EL (cell line): ENCODE results near the gene ZEB2.

Experiments used
- DNase-seq: peaks from one replicate; pipeline ENCODE4 v3.0.0-alpha.2; 2016

Gene ZEB2

DNA sequence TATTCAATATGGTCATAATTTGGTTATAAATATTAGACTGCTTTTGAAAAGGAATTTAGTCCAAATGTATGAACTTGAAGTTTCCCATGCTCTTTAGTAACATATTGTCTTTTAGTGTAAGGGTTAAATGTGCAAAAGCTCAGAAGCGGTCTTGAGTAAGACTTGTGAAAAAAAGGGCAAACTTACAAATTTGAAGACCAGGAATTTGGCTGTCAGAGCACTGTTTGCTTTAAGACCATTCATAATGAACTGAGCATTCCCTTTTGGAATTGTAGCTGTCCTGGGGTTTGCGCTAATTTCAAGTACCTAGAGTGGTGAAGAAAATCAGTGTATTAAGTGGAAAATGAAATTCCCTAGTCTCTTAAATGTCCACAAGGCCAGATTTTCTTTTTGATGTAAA, 6.9 kb upstream of the ZEB2 start:
- DNase-seq = no peak

DNA sequence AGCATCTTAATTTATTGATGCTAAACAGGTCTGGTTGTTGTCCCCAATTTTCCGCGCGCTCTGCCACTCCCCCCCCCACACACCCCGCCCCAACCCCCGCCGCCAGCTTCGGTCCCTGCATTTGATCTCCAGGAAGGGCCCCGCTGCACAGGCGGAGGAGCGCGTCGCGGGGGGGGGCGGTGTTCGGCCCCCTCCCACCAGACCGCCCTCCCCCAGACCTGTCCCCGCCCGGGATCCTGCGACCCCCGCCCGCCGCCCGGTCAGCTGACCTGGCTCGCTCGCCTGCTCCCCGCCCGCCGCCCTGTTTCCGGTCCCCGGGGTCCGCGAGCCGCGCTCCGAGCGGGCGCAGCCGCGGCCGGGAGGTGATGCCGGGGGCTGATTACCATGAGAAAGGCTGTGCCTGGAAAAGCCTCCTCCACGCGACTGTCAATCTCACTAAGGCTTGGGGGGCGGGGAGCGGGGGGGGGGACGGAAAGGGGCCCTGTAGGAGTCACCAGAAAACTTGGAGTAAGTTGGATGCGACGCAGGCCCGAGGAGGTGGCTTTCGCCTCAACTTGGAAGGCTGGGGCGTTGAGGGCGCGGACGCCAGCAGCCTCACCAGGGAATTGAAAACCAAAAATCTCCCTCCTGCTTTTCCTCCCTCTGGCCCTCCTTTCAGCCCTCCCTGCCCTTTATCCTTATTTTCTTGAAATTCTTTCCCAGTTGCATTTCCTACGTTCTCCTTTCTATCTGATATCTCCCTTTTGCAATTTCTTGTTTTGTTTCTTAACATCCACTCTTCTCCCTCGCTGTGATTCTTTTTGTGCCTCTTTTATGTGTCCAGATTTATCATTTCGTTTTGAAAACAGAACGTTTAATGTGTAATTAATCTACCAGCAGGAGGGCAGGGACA, 4.4 kb upstream of the ZEB2 start:
- peak; percentile 52 for DNase-seq

DNA sequence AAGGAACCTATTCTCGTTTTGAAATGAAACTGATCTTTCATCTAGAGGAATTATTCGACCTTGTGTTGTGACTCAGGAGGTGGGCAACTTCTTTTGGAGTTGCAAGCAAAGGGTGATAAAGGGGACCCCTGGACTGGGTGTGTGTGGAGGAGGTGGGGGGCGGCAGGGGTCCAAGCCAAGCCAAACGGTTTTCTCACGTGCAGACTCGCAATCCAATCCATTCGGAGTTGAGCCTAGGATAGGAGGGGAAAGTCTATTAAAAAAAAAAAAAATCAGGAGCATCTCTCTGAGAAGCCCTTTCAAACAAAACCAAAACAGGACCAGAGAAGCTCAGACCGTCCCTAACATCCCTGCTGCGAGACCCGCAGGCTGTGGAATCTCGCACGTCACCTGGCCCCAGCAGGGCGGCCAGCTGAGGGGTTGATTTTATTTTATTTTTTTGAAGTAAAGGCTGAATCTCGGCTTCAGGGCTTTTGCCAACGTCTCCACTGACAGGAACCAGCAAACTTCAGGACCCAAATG, 3.7 kb upstream of the ZEB2 start:
- DNase-seq = peak; percentile 33

DNA sequence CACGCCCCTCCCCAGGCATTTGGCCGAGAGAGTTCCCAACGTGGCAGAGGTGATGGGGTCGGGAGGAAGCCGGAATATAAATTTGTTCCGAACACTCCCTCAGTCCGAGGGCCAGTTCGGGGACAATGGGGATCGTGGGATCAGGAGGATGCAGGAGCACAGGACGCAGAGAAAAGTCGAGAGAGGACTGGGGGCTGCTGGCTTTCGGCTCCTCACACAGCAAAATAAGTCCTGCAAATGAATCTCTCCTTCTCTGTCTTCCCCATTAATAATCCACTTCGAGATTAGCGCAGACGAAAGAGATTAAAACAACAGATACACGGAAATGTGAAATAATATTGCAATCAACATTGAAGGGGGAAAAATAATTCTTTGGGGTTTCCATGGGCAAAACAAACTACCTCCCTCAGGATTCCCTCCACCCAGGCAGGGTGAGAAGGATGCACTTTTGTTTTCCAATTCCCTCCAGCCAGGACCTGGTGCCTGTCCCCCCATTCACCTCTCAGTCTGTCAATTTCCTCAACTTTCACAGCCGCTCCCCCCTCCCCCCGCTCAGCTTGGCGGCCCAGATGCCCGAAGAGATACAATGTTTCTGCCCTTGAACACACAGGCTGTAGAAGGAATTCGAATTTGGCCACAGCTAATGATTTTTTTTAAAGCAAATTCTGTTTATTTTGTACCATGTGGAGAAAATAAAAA, 3.1 kb upstream of the ZEB2 start:
- DNase-seq = peak; percentile 31

DNA sequence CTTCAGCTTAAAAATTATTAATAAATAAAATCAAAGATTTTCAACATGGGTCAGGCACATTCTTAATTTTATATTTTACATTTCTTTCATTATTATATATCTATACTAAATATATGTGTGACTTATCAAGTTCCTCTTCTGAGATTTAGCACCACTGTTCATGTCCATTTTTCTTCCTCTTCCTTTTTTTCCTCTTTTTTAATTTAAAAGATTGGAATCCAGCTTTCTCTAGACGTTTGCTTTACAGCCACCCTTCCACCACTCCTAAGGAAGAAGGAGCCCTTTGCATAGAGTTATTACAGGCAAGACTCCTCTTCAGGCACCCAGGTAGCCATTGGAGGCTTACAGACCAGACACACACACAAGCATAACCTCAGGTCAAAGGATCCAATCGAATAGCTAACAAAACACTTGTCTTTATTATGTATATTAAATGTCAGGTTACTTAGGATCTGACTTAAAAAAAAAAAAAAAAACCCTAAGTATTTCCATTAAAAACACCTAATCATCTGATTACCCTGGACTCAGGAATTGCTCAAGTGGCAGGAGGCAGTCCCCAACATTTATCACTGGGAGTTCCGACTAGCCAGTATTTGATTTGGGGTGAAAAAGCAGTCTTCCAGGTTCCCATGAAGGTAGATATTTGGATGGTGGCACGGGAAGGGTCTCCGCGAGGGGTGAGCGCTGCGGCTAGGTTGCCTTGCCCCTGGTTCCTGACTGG, 2.4 kb upstream of the ZEB2 start:
- DNase-seq = no peak

DNA sequence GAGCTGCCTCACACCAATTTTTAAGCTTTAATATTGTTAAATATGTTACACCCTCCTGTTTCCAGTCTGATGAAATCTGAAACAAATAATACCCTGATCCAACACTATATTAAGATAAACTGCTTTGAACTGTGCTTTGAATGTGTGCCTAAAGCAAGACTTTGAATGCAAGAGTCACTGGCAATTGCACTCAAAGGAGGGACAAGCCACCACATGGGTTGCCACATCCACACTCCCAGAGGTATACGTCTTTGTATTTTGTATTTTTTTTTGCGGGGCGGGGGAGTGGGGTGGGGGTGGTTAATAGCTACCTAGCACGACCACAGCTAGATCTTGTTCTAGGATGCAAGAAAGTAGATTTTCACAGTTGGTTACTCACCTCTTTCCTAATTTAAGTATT, 1.8 kb upstream of the ZEB2 start:
- no peak for DNase-seq

DNA sequence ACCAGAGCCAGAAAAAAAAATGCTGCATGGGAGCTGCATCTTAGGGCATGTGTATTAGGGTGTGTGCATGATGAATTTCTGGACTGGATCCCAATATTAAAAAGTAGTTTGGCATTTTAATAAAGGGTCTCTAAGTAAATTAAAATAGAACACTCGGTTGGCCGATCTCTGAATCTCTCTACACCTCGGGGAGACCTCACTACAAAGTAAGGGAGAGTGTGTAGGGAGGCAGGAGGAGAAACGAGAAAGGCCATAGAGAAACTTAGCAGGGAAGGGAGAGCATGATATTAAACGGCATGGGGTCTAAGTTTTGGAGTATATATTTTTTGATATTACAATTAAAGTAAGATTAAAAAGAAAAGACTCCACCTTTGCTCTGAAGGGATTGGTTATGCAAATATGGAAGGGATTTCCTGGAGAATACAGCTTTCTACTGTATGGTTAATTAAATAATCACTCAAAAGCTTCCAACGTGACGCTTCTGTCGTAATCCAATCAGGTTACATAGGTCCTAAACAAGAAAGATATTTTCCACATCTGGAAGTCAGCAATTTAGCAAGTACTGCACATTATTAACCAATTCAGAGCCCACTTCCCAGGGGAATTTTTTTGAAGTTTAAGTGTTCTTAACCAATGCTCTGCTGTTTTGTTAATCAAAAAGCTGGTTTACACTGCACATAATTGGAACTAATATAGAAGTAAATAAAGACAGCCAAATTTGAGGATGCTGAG, 1.0 kb upstream of the ZEB2 start:
- peak; percentile 43 for DNase-seq

DNA sequence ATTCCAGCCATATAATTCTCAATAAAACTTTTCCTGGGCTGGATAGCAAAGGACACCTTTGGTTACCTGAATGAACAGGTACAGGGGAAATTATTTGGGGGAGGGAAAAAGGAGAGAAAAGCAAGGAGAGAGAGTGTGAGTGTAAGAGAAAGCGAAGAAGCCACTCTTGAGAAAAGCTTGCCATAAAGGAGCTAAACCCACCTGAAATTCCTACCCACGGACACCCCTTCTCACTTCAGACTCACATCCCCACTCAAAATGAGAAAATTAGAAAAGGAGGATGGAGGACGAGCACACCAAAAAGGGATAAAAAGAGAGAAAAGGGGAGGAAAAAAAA, 354 bp downstream of the ZEB2 start:
- no peak for DNase-seq

DNA sequence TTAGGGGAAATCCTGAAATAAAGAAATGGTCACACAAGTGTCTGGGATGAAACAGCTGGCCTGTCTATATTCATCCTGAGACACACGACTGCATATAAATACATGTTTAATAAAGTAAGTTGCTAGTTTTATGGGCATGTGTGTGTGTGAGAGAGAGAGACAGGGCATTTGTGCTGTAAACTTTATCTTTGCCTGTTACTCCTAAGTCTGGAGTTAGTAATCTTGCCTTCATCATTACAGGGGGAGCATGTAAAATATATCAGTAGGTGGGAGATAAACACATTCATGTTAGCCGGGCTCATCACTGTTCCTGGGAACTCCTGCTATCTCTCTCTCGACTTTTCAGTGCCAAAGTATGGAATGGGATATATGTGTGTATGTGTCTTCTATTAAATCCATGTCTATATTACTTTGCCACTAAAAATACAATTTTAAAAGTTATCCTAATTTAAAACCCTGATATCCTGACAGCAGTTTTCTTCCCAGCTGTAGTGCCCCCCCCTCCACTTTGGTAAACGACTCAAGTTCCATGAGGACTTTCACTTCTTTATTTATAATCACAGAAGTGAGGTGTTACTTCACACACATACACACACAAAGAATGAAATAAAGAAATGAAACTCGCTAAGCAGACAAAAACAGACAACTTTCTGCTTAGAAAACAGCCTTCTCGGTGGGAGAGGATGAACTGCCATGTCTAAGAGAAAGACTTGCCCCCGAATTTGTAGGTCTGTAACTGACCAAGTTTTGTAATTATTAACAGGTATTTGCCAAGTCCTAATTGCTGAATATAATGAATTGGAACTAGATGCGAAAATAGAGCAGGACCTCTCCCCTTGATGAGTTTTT, 947 bp downstream of the ZEB2 start:
- DNase-seq = no peak

DNA sequence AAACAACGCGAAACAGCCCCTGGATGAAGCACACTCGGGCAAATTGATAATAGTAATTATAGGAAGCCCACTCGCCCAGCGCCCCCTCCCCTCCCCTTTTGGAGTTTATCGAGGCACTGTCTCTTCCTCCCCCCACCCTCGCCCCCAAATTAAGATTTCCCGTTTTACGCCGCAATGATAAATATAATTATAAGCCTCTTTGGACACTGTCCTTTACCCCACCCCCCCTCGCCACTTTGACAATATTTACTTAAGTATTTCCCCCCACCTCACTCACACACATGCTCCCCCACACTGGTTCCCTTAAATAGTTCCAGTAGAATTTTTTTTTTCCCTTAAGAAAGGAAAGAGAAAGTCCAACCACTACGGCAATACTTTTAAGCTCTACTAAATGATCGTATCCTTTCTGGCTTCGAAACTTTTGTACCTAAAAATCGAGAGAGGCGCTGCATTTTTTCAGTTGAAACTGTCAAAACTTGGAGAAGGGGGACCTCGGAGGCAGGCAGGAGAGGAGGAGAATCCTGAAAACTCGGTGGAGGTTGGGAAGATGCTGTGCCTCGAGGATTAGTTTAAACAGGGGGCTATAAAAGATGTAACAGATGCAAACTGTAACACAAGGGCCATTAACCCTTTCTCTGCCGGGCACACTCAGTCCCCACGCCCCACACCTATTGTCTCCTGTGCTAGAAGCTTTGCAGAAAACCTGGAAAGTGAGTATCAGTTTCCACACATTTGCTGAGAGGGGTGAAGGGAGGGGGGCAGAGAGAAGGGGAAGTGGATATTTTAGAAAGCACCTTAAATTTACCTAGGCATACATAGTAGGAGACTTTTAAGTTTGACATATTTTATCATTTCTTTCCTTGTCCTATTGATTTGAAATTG, 1.8 kb downstream of the ZEB2 start:
- DNase-seq = peak; percentile 38

DNA sequence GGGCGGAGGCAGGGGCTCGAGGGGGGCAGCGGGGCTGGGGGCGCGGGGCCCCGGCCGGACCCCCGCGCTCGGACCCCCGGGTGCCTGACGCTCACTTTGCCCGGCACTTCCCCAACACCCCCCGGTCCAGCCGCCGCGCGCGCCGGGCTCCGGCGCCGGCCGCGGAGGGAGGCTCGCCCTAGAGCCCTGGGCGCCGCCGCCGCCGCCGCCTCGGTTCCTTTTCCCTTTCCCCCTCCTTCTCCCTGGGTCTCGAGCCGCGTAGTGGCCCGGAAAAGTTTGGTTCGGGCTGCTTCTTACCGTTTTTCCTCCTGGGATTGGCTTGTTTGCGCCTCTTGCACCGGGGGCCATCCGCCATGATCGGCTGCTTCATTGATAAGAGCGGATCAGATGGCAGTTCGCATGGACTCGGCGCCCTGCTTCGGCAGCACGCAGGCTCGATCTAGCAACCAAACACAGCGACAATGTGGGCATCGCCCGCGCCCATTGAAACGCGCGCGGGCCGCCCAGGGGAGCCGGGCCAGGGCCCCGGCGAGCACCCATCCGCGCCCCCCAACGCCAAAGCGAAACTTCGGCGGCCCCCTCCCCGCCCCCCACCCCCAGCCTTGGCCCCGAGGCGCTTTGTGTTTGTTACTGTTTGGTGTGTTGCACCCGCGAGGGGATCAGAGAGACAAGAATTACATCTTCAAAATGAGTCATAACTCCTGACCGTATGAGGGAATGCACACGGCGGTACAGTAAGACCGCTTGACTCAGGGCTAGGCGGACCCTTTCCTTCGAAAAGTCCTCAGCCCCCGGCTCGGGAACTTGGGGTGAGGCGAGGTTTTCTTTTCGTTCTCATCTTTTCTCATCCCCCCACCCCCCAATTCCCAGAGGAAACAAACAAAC, 2.7 kb downstream of the ZEB2 start:
- peak; percentile 95 for DNase-seq

DNA sequence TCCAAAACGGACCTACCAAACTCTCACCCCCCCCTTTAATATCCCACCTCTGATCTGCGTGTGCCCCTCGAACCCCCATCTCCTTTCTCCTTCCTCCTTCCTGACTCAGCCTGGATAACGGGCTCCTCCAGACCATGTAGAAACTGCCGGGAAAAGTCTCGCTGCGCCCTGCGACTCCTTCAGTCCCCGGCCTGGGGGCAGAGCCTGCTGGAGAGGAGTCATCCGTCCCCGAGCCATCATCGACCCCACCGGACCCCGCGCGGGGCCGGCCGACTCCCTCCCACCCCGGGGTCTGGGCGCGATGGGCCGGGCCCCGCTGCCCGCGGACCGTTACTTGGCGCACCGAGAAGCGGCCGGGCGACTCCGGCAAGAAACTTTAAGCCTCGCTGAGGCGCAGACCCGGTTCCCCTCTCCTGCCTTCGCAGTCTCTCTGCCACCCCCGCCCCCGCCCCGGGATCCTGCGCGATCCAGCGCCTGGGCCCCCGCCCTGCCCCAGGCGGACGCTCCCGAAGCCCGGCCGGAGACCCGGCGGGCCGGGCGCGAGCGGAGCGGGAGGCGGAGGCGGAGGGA, 3.4 kb downstream of the ZEB2 start:
- peak; percentile 56 for DNase-seq

DNA sequence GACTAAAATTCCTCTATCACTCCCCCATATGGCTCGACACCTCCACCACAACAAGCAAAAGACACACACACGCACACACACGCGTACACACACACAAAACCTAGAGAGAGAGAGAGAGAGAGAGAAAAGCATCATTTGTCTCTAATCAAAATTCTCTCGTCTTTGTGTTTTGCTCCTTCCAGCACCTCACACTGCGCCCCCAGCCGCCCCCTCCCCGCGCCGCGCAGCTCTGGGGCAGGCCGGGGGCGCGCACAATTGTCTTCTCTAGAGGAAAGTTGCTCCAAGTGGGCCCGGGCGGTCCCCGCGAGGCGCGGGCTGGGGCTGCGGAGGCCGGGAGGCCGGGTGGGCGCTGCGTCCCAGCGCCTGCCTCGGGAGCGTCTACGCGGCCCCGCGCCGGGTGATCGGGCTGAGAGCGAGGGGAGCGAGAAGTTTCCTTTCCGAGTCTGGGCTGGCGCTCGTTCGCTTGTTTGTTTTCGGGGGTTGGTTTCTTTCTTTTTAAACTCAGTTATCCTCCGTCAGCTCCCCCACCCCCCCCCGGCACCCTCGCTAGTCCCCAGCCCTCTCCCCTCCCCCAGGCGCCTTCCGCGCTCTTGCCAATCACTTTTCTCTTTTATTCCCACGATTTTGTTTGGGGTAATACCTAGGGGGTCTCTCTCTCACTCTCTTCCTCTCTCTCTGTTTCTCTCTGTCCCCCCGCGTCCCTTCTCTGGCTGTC, 4.1 kb downstream of the ZEB2 start:
- peak; percentile 65 for DNase-seq

DNA sequence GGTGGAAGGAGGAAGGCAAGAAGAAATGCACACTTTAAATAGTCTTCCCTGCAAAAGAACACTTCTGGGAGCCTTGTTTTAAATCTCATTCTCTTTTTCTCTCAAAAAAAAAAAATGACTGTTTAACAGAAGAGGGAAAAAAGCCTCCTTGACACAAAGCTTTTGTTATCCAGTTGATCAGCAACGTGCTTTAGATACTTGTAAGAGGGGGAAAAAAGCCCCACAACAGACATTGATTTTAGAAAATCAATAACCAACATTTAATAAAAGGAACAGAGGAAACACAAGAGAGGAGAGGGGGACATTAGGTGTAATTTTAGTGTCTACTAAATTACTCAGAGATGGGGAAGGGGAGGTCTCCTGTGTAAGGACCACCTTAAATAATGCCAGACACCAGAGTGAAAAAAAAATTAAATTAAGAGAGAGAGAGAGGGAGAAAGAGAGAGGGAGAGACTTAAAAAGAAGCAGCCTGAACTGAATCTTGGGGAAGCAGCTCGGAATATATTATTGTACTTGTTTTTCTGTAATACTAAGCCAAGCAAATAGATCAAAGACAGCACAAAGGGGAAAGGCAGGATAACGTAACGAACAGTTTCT, 4.7 kb downstream of the ZEB2 start:
- no peak for DNase-seq

DNA sequence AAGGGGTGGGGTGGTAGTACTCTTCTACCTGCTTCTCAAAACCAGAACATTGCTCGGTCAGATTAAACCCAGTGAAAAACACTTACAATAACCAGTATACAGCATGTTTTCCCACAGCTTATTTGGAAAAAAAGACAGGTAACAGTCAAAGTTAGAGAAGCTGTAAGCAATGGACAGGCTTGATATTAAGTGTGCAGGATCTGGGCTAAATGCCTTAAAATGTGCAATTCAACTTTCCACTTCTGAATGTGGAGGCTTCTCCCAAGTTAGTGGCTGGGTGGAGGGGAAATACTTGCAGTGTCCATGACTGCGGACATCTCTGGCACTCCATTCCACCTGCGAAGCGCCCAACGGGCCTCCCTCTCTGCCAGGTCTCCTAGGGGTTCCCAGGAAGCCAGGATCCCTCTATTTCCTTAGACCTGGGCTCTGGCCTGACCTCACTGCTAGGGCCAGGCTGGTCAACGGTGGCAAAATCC, 5.3 kb downstream of the ZEB2 start:
- DNase-seq = peak; percentile 39

DNA sequence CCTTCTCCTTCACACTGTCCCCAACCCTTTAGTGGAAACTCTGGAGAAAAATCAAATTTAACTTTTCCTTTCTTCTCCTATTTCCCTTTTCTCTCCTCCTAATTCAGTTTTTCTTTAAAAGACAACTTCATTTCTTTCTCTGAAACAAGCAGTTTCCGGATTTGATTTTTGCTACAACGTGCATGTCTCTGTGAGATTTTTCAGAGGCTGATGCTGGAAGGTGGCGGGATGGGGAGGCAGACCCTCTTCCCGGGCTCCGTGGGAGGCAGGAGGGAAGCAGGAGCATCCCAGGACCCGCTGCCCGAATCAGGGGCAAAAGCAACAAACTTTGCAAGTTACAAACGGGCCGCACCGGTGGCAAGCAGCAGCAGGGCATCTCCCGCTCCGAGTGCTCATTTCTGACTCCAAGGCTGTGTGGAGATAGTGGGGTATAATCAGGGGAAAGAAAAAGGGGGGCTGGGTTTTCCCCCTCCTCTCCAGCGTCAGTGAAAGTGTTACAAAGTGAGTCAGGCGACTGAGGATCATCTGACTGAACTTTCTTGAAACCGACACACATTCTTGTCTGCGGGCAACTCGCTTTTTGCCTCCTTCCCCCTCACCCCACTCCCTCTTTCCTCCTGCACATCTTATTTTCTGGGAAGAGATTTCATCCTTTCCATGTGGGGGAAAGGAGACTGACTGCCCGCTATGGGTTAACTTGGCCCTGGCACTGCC, 6.4 kb downstream of the ZEB2 start:
- DNase-seq = peak; percentile 88

DNA sequence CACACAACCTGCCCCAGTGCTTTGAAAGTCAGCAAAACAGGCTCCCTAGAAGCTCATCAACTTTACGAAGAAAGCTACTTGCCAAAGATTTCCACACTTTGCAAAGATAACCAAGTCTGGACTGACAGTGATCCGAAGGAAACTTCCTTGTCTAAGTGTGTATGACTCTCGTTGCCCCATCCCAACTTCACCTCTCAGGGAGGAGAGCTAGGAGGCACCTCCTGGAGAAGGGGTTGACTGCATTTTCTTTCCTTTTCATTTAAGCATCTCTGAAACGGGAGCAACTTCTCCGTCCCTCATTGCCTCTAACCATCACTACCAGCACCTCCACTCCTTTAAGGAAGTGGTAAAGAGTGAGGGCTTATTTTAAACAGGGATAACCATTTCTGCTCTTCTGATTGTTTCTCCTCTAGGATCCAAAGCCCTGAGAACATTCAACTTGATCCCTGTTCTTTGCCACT, 7.0 kb downstream of the ZEB2 start:
- DNase-seq = peak; percentile 52
